ENCODE data around the gene TXNDC16.

TXNDC16 gene

DNA sequence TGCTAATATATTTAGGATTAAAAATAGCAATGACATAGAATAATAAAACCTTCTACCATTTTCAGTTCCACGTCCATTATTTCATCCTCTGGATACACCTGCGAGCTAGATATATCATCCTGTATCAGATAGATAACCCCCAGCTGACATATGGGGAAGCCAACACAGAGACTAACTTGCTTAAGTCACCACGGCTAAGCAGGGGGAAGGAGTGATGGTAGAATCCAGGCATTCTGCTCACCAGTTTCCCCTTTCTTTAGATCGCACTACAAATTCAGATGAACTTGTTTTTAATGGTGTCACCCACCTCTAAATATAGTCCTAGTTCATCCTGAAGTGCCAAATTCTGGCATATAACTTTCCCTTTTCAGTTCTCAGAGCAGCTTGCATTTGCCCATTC is 110.1 kb downstream of the TXNDC16 start:
- DNase-seq, result no peak

DNA sequence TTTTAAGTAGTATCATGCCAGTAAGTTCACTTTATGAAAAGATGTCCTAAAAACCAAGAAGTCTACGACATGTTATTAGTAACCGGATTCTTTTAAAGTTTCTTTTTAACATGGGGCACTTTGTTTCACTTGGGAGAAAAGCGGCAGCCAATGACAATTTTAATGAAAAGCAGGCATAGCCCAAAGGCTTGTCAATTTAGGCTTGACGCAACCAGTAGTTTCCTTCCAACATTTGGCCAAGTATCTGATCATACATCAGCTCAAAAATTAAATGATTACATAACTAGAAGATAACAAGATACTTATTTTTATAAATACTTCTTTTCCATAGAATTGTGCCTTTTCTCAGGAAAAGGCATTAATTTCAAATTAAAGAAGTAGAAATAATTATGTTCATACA is 112.8 kb downstream of the TXNDC16 start:
- DNase-seq, result no peak

DNA sequence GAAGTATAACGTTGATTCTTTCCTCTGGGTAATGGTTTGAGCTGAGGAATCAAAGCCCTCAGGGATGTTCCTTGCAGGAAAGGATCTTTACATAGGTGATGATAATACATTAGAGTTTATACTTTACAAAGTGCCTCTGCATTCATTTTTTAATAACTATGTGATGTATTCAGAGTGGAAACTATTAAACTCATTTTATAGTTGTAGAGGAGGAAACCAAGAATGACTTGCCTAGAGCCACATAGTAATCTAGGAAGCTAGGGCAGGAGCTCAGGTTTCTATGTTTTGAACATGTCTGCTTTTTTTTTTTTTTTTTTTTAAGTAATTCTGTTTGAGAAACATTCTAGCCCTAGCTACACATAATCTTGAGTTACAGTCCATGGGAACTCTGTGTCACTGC is 117.3 kb downstream of the TXNDC16 start:
- DNase-seq, result no peak

DNA sequence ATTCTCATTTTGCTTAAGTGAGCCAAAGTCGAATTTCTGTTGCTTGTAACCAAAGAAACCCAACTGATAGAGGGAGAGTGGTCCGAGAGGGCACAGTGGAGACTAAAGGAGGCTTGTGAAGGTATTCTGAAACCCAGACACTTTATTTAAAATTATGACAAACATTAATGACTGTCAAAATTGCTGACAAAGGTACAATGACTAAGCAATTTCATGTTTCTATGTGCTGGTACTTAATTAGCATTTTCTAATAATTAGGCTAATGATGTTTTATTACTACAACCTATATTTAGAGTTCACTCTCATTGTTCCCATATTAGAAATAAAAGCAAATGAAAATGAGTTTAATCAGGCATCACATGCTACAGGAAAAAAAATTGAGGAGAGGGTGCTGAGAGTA is 121.8 kb downstream of the TXNDC16 start:
- DNase-seq, result no peak

DNA sequence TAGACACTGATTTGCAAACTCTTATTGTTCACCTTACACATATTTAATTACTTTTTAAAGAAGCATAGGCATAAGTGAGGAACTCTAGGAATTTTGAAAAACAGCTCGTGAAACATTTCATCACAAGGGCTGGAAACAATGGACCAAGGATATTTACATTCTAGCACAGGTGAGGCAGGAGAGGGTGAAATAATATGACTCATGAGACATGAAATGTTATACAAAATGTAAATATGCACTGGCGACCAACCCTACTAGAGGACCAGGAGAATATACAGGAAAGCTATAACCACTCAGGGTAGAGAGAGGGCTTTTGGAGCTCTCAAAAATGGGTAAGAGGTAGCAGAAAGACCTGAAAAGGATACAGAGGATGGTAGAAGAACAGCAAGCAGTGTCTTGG is 122.9 kb downstream of the TXNDC16 start:
- no peak for DNase-seq

DNA sequence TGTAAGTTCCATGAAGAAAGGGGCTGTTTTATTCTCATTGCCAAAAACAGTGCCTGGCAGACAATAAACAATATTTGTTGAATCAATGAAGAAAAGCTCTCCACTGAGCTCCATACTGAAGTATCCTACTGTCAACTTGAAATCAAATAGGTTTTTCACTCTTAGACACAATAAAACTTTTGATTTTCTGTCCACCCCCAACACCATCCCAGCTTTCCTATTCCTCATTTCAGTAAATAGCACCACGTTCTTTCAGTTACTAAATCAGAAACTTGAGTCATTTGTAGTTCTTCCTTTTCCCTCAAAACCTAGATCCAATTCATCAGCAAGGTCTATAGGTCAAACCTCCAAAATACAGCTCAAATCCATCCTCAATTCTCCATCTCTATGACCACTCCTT is 124.8 kb downstream of the TXNDC16 start:
- DNase-seq, result no peak

DNA sequence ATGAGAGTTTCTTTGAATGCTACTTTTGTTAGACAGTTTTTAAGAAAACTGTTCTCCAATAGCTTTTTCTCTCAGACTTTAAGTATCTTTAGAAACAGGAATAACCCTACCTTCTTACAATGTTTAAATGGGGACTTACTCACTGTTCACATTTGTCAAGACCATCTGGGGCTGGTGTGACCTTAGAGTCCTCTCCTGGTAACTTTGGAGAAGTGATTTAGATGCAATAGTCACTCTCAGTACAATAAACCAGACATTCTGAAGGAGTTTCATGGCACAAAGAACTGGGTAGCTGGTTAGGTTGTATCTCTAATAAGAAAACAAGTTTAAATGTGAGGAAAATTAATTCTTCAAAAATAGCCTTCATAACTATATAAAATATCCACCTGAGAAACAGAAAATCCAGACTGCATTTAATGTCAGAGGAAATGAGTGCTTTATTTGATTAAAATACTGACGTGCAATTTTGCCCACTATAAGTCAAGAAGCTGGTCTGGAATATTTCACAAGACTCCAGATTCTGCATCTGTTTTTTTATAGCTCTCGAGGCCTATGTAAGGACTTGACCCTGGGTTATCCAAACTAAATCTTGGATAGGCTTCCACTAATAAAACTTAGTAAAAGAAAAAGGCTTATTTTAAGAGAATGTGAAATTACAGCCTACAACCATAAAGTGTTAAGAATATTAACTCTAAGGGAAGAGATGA is 129.5 kb downstream of the TXNDC16 start:
- no peak for DNase-seq

DNA sequence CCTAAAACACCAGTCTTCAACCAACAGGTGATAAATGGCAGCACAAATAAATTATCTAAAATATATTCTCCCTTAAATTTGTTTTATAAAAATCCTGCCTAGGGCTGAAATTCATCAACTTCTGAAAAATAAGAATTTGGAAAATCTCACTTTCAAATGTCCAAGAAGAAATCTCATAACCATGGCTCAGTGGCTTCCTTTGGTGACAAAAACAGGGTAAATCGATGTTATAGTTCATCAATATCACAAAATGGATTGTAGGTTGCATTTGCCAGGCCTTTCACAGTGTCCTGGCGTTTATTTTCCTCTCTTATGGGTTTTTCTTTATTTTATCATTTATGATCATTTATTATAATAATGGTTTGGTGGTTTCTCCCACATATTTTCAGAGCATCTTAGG is 135.2 kb downstream of the TXNDC16 start:
- DNase-seq, result no peak

DNA sequence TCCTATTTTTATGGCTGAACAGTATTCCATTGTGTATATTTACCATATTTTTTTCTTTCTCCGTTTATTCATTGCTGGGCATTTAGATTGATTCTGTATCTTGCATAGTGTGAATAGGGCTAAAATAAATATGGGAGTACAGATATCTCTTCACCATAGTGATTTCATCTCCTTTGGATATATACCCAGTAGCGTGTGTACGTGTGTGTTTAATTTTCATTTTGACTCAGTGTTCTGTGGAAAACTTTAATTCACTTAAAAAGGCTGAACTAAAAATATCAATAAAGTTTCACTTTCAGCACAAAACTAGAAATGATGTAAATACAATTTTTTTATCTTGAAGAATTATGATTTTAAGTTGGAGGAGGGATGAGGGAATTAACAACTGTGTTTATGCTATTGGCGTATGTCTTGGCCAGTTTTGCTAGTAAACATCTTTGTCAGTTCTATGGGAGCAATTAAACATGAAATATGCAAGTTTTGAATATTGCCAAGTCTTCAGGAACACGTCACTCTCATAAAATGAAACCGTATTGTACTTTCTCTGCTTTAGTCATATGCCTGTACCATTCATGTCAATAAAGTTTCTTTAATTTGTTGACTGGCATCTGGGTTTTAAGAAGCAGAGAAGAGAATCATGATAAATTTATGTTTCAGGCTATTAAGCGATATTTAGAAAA is 138.4 kb downstream of the TXNDC16 start:
- DNase-seq, result no peak

DNA sequence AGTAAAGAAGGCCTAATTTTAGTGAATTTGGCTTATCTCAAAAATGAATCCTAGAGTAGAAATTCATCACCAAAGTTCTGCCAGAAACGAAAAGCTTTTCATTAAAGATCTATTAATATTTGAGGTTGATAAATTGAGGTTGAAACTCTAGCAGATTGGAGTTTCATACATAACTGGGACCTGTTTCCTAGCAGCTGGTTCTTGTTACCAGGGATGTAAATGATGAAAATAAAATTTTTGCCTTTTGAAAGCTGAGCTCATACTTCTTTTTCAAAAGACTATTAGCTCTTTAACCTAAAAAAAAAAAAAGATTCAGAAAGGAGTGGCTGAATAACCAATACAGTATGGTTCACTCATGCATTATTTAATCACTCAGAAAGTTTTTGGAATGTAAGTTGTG is 139.9 kb downstream of the TXNDC16 start:
- no peak for DNase-seq

DNA sequence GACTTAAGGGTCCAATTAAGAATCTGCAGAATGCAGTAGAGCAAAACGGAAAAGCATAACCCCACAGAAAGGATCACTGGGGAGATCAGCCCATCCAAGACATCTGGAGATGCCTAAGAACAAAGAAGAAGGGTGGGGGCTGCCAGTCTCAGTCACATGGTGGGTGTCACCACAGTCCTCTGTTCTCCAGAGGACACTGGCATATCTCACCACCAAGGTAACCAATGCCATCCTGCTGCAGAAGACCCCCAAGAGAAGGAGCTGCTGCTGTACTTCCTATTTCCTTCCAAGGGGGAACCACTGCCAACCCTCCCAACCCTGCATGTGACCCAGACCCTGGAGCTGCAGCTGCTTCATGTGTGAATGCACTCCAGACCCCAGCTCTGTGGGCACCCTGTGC is 147.0 kb downstream of the TXNDC16 start:
- no peak for DNase-seq

DNA sequence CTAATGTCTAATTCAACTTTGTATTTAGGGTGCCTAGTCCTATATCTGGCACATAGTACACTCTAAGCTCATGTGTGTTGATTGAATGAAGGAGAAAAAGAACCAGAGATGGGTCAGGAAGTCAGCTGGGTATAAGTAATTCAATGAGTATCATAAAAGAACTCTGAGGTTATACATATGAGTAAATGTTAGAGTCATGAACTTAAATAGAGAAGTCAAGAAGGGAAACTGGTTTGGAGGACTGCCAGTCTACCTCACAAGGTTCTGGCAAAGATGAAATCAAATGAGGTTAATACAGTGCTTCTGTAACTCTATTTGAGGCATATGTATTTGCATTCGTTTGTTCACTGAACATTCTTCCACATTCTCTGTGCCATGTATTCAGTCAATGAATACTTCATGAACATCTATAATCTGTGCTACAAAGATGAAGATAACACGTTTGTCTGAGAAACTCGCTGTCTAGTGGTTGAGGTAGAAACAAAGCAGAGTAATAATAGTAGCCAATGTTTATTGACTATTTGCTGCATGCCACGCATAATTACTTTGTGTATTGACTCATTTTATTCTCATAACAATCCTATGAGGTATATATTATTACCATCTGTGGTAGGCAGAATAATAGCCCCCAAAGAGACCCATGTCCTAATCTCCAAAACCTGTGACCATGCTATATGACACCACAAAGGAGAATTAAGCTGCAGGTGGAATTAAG is 149.3 kb downstream of the TXNDC16 start:
- no peak for DNase-seq

DNA sequence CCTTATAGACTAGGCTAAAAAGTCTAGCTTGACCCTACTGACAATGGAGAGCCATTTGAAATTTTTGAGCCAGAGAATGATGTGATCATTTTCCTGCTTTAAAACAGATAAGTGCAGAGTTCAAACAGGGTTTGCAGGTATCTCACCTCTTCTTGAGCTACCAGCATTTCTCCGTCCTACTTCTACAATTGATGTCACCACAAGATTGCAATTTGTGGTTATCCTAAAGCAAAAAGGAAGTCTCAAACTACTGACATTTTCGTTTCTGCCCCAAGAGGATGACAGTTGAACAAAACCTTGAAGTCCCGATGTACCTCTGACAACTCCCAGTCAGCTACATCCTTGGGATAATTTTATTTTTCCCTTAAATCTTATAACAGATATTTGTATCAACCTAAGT is 151.5 kb downstream of the TXNDC16 start:
- no peak for DNase-seq

DNA sequence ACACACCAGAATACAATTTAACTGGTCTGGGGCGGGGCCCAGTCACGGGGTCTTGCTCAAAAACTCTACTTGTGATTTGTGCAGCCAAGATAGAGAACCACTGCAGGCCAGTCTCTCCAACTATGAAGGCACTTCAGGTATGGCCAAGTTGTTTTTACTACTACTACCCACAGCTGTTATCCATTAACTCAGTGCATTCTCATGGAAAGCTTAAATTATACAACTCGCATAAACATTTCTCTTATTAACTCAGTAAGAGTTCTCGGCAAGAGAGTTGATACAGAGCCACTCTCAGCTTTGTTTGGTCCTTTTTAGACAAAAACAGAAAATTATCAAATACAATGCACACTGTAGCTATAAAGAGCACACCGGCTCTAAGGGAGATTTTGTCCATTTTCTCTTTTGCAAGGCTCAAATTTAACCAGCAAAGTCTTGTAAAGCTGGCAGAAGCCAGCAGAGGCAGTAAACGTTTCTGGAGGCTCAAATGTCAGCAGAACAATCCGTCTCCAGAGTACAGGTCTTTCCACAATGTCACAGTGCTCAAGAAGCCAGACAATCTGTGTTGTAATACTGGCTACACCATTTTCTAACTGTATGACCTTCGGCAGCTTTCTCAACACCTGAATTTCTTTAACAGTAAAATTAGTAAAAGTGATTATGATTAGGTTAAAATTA is 152.2 kb downstream of the TXNDC16 start:
- DNase-seq, result no peak

DNA sequence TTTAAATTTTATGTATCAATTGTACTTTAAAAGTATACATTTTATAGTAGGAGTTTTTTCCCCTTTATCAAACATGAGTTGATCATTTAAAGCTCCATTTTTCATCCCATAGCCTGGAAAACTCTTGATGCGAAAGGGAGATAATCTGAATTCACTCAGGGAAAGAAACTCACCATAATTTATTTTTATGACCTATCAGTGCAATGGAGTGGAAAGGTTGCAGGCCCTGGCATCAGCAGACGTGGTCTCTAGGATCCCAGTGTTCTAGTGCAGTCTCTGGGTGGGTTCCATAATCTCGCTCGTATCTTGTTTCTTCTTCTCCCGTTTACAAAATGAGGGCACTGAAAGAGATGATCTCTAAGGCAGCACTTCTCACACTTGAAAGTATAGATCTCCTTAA is 153.2 kb downstream of the TXNDC16 start:
- DNase-seq, result no peak

DNA sequence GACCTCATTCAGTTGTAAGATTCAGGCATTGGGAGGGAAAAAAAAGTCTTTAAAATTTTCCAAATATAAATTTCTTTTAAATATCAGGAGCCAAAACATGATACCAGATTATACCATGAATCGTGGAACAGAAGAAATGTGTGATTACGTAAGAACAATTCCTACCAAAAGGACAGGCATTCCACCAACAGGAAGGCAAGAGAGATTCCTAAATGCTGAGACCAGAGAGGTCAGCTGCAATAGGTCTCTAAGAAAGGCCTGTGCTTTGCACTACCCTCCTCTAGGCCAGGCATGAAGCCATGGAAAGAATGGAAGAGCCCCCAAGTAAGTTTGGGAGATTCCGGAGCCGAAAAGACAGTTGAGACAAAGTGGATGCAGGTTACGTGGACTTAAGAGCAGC is 154.5 kb downstream of the TXNDC16 start:
- DNase-seq, result no peak

DNA sequence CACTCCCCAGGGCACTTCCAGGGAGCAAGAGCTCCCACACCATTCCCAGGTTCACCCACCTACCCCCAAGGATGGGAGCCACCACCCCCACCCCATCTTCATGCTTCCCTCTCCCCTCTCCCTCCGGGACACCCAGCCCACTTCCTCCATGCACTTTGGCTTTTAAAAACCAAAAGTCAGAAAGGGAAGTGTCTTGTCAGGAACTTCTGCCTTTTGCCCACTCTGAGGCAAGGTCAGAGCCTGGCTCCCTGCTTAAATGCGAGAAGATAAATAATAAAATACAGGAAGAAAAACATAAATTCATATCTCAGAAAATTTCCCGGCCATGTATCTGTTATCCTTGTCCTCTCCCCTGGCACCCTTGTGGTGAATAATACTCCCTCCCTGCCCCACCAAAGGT is 156.6 kb downstream of the TXNDC16 start:
- DNase-seq, result no peak

DNA sequence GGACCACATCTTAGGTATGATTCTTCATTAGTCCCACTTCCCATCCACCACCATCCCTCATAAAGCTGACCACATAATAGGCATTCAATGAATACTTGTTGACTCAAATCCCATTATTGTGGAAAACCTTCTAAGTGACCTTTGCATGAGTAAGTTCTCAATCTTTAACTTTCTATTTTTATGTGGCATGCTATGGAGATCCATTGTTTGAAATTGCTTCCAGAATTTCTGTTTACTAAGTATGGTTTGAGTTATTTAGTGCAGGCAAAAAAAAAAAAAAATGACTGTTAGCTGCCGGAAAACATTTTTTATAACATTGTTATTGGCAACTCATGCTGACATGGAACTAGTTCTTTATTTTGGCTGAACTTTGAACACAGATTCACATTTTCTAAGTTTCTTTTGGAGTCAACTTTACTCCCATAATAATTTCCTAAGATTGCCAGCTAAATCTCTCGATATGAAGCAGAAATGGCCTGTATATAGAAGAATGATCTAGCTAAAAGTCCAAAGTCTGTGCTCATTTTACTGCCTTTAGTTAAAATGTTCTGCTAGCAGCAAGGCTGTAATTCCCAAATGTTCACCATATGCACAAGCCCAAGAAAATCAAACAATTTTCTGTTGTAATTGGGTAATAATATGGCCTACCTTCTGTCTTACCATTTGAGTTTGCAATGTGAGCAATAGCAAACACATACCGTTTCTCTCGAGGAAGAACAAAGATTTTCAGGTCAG is 160.3 kb downstream of the TXNDC16 start:
- DNase-seq, result no peak
